Lower leg skin (tissue), 3 donors: ENCODE data around the gene ERC1.

ENCODE experiments used
- CTCF ChIP-seq, 3 donors: fragments of 450-650 bp; IDR thresholded peaks; one replicate each; pipeline ENCODE4 v1.5.1; 2016; ENCODE audit warnings: antibody characterized with exemption in 3 of 3, mild to moderate bottlenecking in 3 of 3, moderate library complexity in 2 of 3
- POLR2A ChIP-seq, 2 donors: fragments of 450-650 bp; IDR thresholded peaks; one replicate each; pipeline ENCODE4 v1.6.1; 2016 to 2017; ENCODE audit warnings: antibody characterized with exemption in 2 of 2, mild to moderate bottlenecking in 1 of 2, moderate library complexity in 1 of 2

DNA sequence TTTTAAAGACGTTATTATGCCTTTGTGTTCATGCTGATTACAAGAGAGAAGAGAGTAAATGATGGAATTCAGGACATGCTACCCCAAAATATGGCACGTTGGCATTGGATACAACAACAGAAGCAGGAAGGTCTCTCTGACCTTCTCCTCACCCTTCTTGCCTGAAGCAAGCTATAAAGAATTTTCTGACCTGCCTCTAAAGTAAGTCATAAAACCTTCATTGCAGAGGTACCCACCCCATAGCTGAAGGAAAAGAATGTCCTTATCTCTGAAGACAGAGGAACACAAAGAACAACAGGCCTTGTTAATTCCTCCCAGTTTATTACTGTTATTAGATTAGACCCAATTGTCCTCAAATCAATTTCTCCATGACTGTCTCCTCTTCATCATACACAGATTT is 427.1 kb downstream of the ERC1 start:
- TF ChIP-seq POLR2A (IDR thresholded peaks at IDR 0.05) (no peak), CTCF (IDR thresholded peaks at IDR 0.05) (no peak)
